IMR-90 (cell line): ENCODE data around the gene RAB36. TPM values are rescaled to one million over a fixed set of nuclear protein-coding genes. Genes with fewer than 3 reads are reported as not detected.

Experiments used
- MAZ ChIP-seq: IDR thresholded peaks from 2 replicates; pipeline ENCODE4 v1.6.1; 2012; ENCODE audit warnings: low read depth, mild to moderate bottlenecking, low read length, improper control_type of control experiment, moderate library complexity, borderline replicate concordance
- microRNA-seq, 2 experiments: library from miRNA; stranded (forward) in 1 of 2; unstranded in 1 of 2; fragments of 10-50 nt in 1 of 2; fragments of <30 nt in 1 of 2; gene quantifications in 1 of 2; microRNA quantifications in 1 of 2; one replicate each; pipeline versions ENCODE3 to v1.1.0; 2013 to 2020; ENCODE audit not compliant: insufficient read depth in 1 of 2, insufficient read length in 1 of 2, unreplicated experiment in 1 of 2
- polyA plus RNA-seq, 3 experiments: library from polyadenylated mRNA; depleted of rRNA; stranded (reverse); fragments of >200 nt; gene quantifications; 2 replicates each; pipeline ENCODE4 v1.2.3, GENCODE V29; 2012; ENCODE audit warnings: low replicate concordance in 1 of 3
- small RNA-seq, 5 experiments: library from RNA; depleted of rRNA; stranded (forward); fragments of <200 nt; gene quantifications; one replicate each; pipeline ENCODE3, GENCODE V24; 2012
- total RNA-seq: library from RNA; depleted of rRNA; stranded (reverse); fragments of >200 nt; gene quantifications from 2 replicates; pipeline ENCODE4 v1.2.3, GENCODE V29; 2012; rRNA removed

Gene RAB36
- total and polyA plus RNA-seq, 2 of the 4 experiments (the other 2 are of a cell fraction) = 3.6 to 4.0 TPM

- no peak for TF ChIP-seq MAZ
Observed at GRCh38 chr22:23213581-23214334, 68.5 kb downstream of the RAB36 start (continued).

Small RNA genes within 50 kb of the gene (microRNA-seq; reads per million reads assigned to microRNA genes)
- gene BCRP8 (ENCODE audit: insufficient read depth, insufficient read length) = not detected
- not detected for gene RF00017 (ENCODE audit: insufficient read depth, insufficient read length)
- not detected for gene RF00066 (ENCODE audit: insufficient read depth, insufficient read length)

Small RNA genes within 50 kb of the gene (small RNA-seq; reads per million reads assigned to genes)
- 0 to 0.08 (median 0) reads per million in 5 experiments for gene BCRP8
- 0 reads per million in 5 experiments for gene RF00017
- 0 reads per million in 5 experiments for gene RF00066

Other genes starting within 250 kb of the RAB36 start
- 1.9 and 2.5 TPM in 2 replicates for gene GNAZ, start 75.0 kb upstream of the RAB36 start, total RNA-seq
- gene GNAZ, start 75.0 kb upstream of the RAB36 start, polyA plus RNA-seq (2012; rRNA removed) = 1.5 and 1.7 TPM in 2 replicates
- not detected in 2 replicates for gene RSPH14, start 3.5 kb upstream of the RAB36 start, total RNA-seq
- 0.10 TPM in 1 of 2 replicates, not detected in the other for gene RSPH14, start 3.5 kb upstream of the RAB36 start, polyA plus RNA-seq (2012; rRNA removed)
- 28.9 and 30.8 TPM in 2 replicates for gene BCR, start 35.0 kb downstream of the RAB36 start, total RNA-seq
- gene BCR, start 35.0 kb downstream of the RAB36 start, polyA plus RNA-seq (2012; rRNA removed) = 43.0 and 44.6 TPM in 2 replicates